Tibial artery (tissue), 4 donors: ENCODE data around the gene KRTAP9-2.
"Not testable (repeated sequence)": the region's sequence is repeated elsewhere in the genome, so short reads cannot be mapped to it uniquely, and the experiment has no call there.

Experiments
- DNase-seq, 2 donors: peaks; one replicate each; pipeline ENCODE4 v3.0.0-alpha.2; 2019
- H3K27ac ChIP-seq, 2 donors: fragments of 200-600 bp; sonication (generic) in 1 of 2; 1 replicate in 1 of 2; 2 replicates in 1 of 2; pipeline ENCODE4 v1.5.1; 2018 to 2019; ENCODE audit warnings: mild to moderate bottlenecking in 1 of 2
- H3K27me3 ChIP-seq, 2 donors: fragments of 200-600 bp; sonication (generic) in 1 of 2; one replicate each; pipeline versions ENCODE4 v1.5.1 to v1.6.0; 2016 to 2019
- H3K36me3 ChIP-seq, 3 donors: fragments of 200-600 bp; sonication (generic) in 2 of 3; one replicate each; pipeline ENCODE4 v1.5.1; 2016 to 2019; ENCODE audit warnings: mild to moderate bottlenecking in 2 of 3
- H3K4me1 ChIP-seq, 4 donors: fragments of 200-600 bp; sonication (generic) in 2 of 4; 1 replicate in 3 of 4; 2 replicates in 1 of 4; pipeline ENCODE4 v1.5.1; 2016 to 2019
- H3K4me3 ChIP-seq, 2 donors: fragments of 200-600 bp; sonication (generic) in 1 of 2; 1 replicate in 1 of 2; 2 replicates in 1 of 2; pipeline ENCODE4 v1.5.1; 2018 to 2019; ENCODE audit warnings: mild to moderate bottlenecking in 2 of 2
- H3K9me3 ChIP-seq, 3 donors: fragments of 200-600 bp; sonication (generic) in 1 of 3; one replicate each; pipeline ENCODE4 v1.5.1; 2016 to 2019
- intact Hi-C: fragments of 100-400 bp; cut with DNase I; formaldehyde crosslinking; loops from one replicate; pipeline ENCODE4 v1.15.0; 2023; ENCODE audit warnings: low total_unique reads
- TF ChIP-seq, protein P1 (sequence below), 2 experiments: fragments of 200-600 bp in 1 of 2; fragments of 450-650 bp in 1 of 2; IDR thresholded peaks; one replicate each; pipeline ENCODE4 v1.5.1; 2017 to 2019; ENCODE audit warnings: antibody characterized with exemption in 2 of 2, mild to moderate bottlenecking in 1 of 2, moderate library complexity in 1 of 2

KRTAP9-2 gene

DNA sequence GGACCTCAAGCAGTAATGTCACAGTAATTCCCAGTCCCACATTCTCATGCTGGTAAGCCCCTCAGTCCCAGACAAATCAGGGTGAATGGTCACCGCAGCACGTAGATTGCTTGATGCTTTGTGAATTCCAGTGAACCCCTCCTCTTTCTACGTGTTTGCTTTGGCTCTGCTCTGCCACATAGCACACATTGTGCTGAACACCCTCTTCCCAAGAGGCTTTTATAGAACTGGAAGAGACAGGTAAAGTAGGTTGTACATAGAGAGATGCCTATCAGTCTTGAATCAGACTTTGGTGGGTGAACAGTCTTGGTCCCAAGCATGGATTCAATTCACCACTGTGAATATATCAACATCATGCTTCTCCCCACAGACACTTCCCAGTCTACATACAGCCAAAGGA, 38.2 kb downstream of the KRTAP9-2 start:
- no peak for DNase-seq
- no peak overlapping the region for H3K27ac ChIP-seq
- H3K9me3 ChIP-seq, result no peaks in the 10 kb centered on the region
- H3K36me3 ChIP-seq, result no peaks in the 10 kb centered on the region
- intact Hi-C loops, result no loop called here
- TF ChIP-seq, protein P1, sequence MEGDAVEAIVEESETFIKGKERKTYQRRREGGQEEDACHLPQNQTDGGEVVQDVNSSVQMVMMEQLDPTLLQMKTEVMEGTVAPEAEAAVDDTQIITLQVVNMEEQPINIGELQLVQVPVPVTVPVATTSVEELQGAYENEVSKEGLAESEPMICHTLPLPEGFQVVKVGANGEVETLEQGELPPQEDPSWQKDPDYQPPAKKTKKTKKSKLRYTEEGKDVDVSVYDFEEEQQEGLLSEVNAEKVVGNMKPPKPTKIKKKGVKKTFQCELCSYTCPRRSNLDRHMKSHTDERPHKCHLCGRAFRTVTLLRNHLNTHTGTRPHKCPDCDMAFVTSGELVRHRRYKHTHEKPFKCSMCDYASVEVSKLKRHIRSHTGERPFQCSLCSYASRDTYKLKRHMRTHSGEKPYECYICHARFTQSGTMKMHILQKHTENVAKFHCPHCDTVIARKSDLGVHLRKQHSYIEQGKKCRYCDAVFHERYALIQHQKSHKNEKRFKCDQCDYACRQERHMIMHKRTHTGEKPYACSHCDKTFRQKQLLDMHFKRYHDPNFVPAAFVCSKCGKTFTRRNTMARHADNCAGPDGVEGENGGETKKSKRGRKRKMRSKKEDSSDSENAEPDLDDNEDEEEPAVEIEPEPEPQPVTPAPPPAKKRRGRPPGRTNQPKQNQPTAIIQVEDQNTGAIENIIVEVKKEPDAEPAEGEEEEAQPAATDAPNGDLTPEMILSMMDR (IDR thresholded peaks at IDR 0.05), result no peak
- H3K27me3 ChIP-seq, result peaks cover 0 to 3% of the 10 kb centered on the region in 2 donors
- H3K4me3 ChIP-seq, result no peak overlapping the region
- no peaks in the 10 kb centered on the region for H3K4me1 ChIP-seq

GRCh38 chr17:41265078-41265477, 38.6 kb downstream of the KRTAP9-2 start, which contains the start of gene KRTAP9-6:
KRTAP9-6 (plus strand) TSS chr17:41265378; CDS start chr17:41265378, 0 bp downstream.
- Histone ChIP-seq H3K9me3 (no peaks in the 10 kb centered on the region), H3K27me3 (peaks cover 0 to 3% of the 10 kb centered on the region in 2 donors), H3K4me1 (no peaks in the 10 kb centered on the region), H3K36me3 (no peaks in the 10 kb centered on the region), H3K27ac (no peak within 1 kb of the TSS), H3K4me3 (no peak within 1 kb of the TSS)
- DNase-seq, result no peak
- TF ChIP-seq, protein P1 (IDR thresholded peaks at IDR 0.05), result no peak
- intact Hi-C loops, result no loop called here

DNA sequence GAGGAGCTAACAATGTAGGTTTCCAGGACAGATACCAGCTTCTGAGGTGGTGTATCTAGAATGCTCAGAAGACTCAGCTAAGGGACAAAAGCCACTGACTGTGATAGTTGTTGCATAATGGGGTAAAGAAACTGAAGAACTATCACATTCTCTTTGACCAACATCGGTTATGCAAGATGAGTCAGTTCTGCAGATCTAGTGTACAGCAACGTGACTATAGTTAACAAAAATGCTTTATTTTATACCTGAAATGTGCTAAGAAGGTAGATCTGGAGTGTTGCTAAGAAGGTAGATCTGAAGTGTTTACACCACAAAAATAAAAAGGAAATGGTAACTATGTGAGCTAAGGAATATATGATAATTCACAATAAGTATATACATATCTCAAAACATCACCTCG, 41.3 kb downstream of the KRTAP9-2 start:
- no peaks in the 10 kb centered on the region for H3K27me3 ChIP-seq
- no peak overlapping the region for H3K27ac ChIP-seq
- no peaks in the 10 kb centered on the region for H3K9me3 ChIP-seq
- H3K4me1 ChIP-seq, result no peaks in the 10 kb centered on the region
- intact Hi-C loops, result no loop called here
- H3K4me3 ChIP-seq, result no peak overlapping the region
- TF ChIP-seq, protein P1 (IDR thresholded peaks at IDR 0.05), result no peak
- no peak for DNase-seq
- no peaks in the 10 kb centered on the region for H3K36me3 ChIP-seq

DNA sequence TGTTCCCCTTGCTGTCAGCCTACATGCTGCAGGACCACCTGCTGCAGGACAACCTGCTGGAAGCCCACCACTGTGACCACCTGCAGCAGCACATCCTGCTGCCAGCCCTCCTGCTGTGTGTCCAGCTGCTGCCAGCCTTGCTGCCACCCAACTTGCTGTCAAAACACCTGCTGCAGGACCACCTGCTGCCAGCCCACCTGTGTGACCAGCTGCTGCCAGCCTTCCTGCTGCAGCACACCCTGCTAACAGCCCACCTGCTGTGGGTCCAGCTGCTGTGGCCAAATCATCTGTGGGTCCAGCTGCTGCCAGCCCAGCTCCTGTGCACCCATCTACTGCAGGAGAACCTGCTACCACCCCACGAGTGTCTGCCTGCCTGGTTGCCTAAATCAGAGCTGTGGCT, 44.9 kb downstream of the KRTAP9-2 start:
- H3K4me1 ChIP-seq, H3K36me3 ChIP-seq, H3K27me3 ChIP-seq, H3K27ac ChIP-seq, DNase-seq, H3K9me3 ChIP-seq, H3K4me3 ChIP-seq, intact Hi-C loops: not testable (repeated sequence)

DNA sequence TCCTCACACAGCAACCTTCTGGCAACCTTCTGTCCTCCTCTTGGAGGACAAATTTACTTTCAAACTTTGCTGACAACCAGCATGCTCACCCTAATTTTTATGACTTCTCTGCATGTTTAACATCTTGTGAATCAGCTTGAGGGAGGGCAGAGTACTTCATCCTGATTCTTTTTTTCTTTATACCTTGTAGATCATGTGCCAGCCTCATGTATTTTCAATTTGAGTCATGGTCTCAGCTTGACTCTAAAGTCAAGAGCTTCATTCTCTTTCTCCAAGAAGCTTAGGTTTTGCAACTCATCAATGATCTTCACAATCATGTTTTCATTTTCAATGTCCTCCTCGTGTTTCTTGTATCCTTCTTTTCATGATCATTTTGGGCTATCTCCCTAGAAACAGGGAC, 45.4 kb downstream of the KRTAP9-2 start:
- Histone ChIP-seq H3K4me3 (no peak overlapping the region), H3K9me3 (no peaks in the 10 kb centered on the region), H3K27me3 (no peaks in the 10 kb centered on the region), H3K36me3 (no peaks in the 10 kb centered on the region), H3K27ac (no peak overlapping the region), H3K4me1 (no peaks in the 10 kb centered on the region)
- TF ChIP-seq, protein P1 (IDR thresholded peaks at IDR 0.05), result no peak
- no peak for DNase-seq
- intact Hi-C loops, result no loop called here

DNA sequence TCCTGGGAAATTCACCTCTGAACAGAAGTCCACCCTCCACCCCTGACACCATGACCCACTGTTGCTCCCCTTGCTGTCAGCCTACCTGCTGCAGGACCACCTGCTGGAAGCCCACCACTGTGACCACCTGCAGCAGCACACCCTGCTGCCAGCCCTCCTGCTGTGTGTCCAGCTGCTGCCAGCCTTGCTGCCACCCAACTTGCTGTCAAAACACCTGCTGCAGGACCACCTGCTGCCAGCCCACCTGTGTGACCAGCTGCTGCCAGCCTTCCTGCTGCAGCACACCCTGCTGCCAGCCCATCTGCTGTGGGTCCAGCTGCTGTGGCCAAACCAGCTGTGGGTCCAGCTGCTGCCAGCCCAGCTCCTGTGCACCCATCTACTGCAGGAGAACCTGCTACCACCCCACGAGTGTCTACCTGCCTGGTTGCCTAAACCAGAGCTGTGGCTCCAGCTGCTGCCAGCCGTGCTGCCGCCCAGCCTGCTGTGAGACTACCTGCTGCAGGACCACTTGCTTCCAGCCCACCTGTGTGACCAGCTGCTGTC, 49.3 kb downstream of the KRTAP9-2 start, which contains the start of gene KRTAP9-7:
Gene KRTAP9-7 (plus strand): TSS at position 51 of the 543 bp plus-strand sequence. CDS start 0 bp downstream, at position 51.
- DNase-seq, H3K27me3 ChIP-seq, H3K36me3 ChIP-seq, H3K27ac ChIP-seq, intact Hi-C loops, H3K4me3 ChIP-seq, H3K4me1 ChIP-seq, H3K9me3 ChIP-seq: not testable (repeated sequence)
